ENCODE results near the gene ZNF438. TPM values are rescaled to one million over a fixed set of nuclear protein-coding genes. Genes with fewer than 3 reads are reported as not detected.
"Not testable (repeated sequence)": the region's sequence is repeated elsewhere in the genome, so short reads cannot be mapped to it uniquely, and the experiment has no call there.

ZNF438 gene
- polyA plus RNA-seq, 3 donors from 2014 or later, result 1.6 to 5.0 (median 3.4) TPM

DNA sequence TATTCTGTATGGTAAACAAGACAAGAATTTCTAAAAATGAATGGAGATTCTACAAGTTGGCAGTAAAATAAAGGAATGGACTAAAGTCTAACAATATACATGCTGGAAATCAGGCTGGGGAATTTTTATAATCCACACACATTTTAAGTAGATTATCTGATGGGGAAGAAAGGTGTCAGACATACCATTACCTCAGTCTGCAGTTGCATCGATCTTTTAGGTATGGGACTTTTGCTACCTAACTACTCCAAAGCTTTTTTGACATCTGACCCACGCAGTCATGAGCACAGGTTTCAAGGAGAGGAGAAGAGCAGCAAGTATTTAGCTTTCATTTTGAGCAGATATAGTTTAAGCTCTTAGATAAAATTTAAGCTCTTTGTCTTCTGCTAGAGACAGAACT, 113.0 kb downstream of the ZNF438 start:
- H3K4me3 Mint-ChIP-seq, result no peak overlapping the region
- H3K9me3 Mint-ChIP-seq, result peaks cover 0 to 2% (median 0%) of the 10 kb centered on the region in 6 donors
- H3K4me1 Mint-ChIP-seq, result no peaks in the 10 kb centered on the region
- peaks cover 0 to 3% (median 2%) of the 10 kb centered on the region in 3 donors for H3K27me3 Mint-ChIP-seq (ENCODE audit: low read depth in 3 of 3)
- no peak overlapping the region for H3K27ac Mint-ChIP-seq
- H3K36me3 Mint-ChIP-seq, result peaks cover 4 to 25% (median 12%) of the 10 kb centered on the region in 3 donors
- DNase-seq, result no peak

GRCh38 chr10:30917789-30918188, 113.9 kb downstream of the ZNF438 start:
- no peak overlapping the region for H3K4me3 Mint-ChIP-seq
- H3K9me3 Mint-ChIP-seq, result peaks cover 0 to 2% (median 0%) of the 10 kb centered on the region in 6 donors
- H3K36me3 Mint-ChIP-seq, result peaks cover 4 to 17% (median 5%) of the 10 kb centered on the region in 3 donors
- no peak for DNase-seq
- H3K4me1 Mint-ChIP-seq, result no peaks in the 10 kb centered on the region
- no peak overlapping the region for H3K27ac Mint-ChIP-seq
- peaks cover 0 to 3% (median 2%) of the 10 kb centered on the region in 3 donors for H3K27me3 Mint-ChIP-seq (ENCODE audit: low read depth in 3 of 3)

GRCh38 chr10:30917067-30917466, 114.6 kb downstream of the ZNF438 start:
- Mint-ChIP-seq H3K27me3 (ENCODE audit: low read depth in 3 of 3) (peaks cover 0 to 3% (median 2%) of the 10 kb centered on the region in 3 donors), H3K9me3 (peaks cover 0 to 2% (median 0%) of the 10 kb centered on the region in 6 donors), H3K4me3 (no peak overlapping the region), H3K4me1 (no peaks in the 10 kb centered on the region), H3K36me3 (peaks cover 4 to 16% (median 5%) of the 10 kb centered on the region in 3 donors), H3K27ac (no peak overlapping the region)
- DNase-seq, result no peak

- Mint-ChIP-seq H3K4me1 (no peaks in the 10 kb centered on the region), H3K27ac (no peak overlapping the region), H3K27me3 (ENCODE audit: low read depth in 3 of 3) (peaks cover 0 to 3% (median 2%) of the 10 kb centered on the region in 3 donors), H3K36me3 (peaks cover 4 to 9% (median 5%) of the 10 kb centered on the region in 3 donors), H3K9me3 (no peaks in the 10 kb centered on the region), H3K4me3 (no peak overlapping the region)
- no peak for DNase-seq
Observed at GRCh38 chr10:30915146-30915545, 116.5 kb downstream of the ZNF438 start.

- Mint-ChIP-seq H3K9me3 (no peaks in the 10 kb centered on the region), H3K27me3 (ENCODE audit: low read depth in 3 of 3) (peaks cover 0 to 1% (median 0%) of the 10 kb centered on the region in 3 donors), H3K27ac (no peak overlapping the region), H3K4me3 (no peak overlapping the region), H3K36me3 (peaks cover 14 to 17% (median 15%) of the 10 kb centered on the region in 3 donors), H3K4me1 (no peaks in the 10 kb centered on the region)
- no peak for DNase-seq
Observed at GRCh38 chr10:30911303-30911863, 120.3 kb downstream of the ZNF438 start.

GRCh38 chr10:30903397-30904138, 128.1 kb downstream of the ZNF438 start:
- no peak overlapping the region for H3K4me3 Mint-ChIP-seq
- H3K4me1 Mint-ChIP-seq, result no peaks in the 10 kb centered on the region
- DNase-seq, result no peak
- peaks cover 31 to 51% (median 46%) of the 10 kb centered on the region in 3 donors for H3K36me3 Mint-ChIP-seq
- no peaks in the 10 kb centered on the region for H3K27me3 Mint-ChIP-seq (ENCODE audit: low read depth in 3 of 3)
- H3K9me3 Mint-ChIP-seq, result peaks cover 0 to 1% (median 0%) of the 10 kb centered on the region in 6 donors
- H3K27ac Mint-ChIP-seq, result no peak overlapping the region

GRCh38 chr10:30902621-30903396, 128.9 kb downstream of the ZNF438 start:
- Mint-ChIP-seq H3K4me1 (no peaks in the 10 kb centered on the region), H3K9me3 (peaks cover 0 to 1% (median 0%) of the 10 kb centered on the region in 6 donors), H3K27me3 (ENCODE audit: low read depth in 3 of 3) (no peaks in the 10 kb centered on the region), H3K27ac (no peak overlapping the region), H3K36me3 (peaks cover 26 to 46% (median 42%) of the 10 kb centered on the region in 3 donors), H3K4me3 (no peak overlapping the region)
- no peak for DNase-seq

DNA sequence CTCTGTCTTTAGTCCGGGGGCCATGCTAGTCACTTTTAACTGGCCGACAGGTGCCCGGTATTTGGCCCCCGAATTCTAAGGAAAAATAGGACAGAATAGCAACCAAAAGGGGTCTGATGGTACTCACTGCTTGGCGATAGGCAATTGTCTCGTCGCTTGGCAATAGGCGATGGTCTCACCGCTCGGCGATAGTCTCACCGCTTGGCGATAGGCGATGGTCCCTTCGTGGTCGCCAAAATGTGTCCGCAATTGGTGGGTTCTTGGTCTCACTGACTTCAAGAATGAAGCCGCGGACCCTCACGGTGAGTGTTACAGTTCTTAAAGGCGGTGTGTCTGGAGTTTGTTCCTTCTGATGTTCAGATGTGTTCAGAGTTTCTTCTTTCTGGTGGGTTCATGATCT, 130.2 kb downstream of the ZNF438 start:
- peaks cover 18 to 35% (median 32%) of the 10 kb centered on the region in 3 donors for H3K36me3 Mint-ChIP-seq
- DNase-seq; H3K4me3 Mint-ChIP-seq; H3K27me3 Mint-ChIP-seq (ENCODE audit: low read depth in 3 of 3); H3K9me3 Mint-ChIP-seq; H3K4me1 Mint-ChIP-seq; H3K27ac Mint-ChIP-seq: not testable (repeated sequence)

GRCh38 chr10:30898964-30899363, 132.7 kb downstream of the ZNF438 start:
- Mint-ChIP-seq H3K27ac (no peak overlapping the region), H3K4me1 (no peaks in the 10 kb centered on the region), H3K27me3 (ENCODE audit: low read depth in 3 of 3) (no peaks in the 10 kb centered on the region), H3K9me3 (peaks cover 0 to 1% (median 0%) of the 10 kb centered on the region in 6 donors), H3K36me3 (peaks cover 6 to 23% (median 11%) of the 10 kb centered on the region in 3 donors), H3K4me3 (no peak overlapping the region)
- DNase-seq, result no peak

DNA sequence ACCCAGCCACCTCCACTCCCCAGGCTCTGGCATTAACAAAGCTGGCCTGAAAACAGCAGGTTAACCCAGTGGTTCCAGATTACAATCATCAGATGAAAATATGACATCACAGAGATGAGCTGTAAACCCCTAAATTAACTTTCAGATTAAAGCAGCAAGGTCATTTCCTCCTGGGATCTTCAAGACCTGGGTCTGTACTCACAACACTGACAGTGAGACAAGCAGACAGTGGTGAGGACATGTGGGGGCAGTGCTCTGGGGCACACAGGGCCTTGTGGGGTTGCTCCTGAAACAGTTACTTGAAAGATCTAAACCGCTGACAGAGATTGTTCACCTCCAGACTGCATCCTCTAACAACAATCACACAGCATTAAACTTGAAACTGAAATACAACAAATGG, 134.1 kb downstream of the ZNF438 start:
- no peak for DNase-seq
- H3K27me3 Mint-ChIP-seq (ENCODE audit: low read depth in 3 of 3), result peaks cover 0 to 1% (median 0%) of the 10 kb centered on the region in 3 donors
- no peaks in the 10 kb centered on the region for H3K4me1 Mint-ChIP-seq
- H3K9me3 Mint-ChIP-seq, result peaks cover 0 to 1% (median 0%) of the 10 kb centered on the region in 6 donors
- H3K4me3 Mint-ChIP-seq, result no peak overlapping the region
- peaks cover 6 to 23% (median 11%) of the 10 kb centered on the region in 3 donors for H3K36me3 Mint-ChIP-seq
- no peak overlapping the region for H3K27ac Mint-ChIP-seq

GRCh38 chr10:30897048-30897447, 134.6 kb downstream of the ZNF438 start:
- H3K27me3 Mint-ChIP-seq (ENCODE audit: low read depth in 3 of 3), result peaks cover 0 to 2% (median 0%) of the 10 kb centered on the region in 3 donors
- no peak overlapping the region for H3K4me3 Mint-ChIP-seq
- DNase-seq, result no peak
- no peak overlapping the region for H3K27ac Mint-ChIP-seq
- H3K4me1 Mint-ChIP-seq, result no peaks in the 10 kb centered on the region
- peaks cover 4 to 18% (median 7%) of the 10 kb centered on the region in 3 donors for H3K36me3 Mint-ChIP-seq
- peaks cover 0 to 1% (median 0%) of the 10 kb centered on the region in 6 donors for H3K9me3 Mint-ChIP-seq

DNA sequence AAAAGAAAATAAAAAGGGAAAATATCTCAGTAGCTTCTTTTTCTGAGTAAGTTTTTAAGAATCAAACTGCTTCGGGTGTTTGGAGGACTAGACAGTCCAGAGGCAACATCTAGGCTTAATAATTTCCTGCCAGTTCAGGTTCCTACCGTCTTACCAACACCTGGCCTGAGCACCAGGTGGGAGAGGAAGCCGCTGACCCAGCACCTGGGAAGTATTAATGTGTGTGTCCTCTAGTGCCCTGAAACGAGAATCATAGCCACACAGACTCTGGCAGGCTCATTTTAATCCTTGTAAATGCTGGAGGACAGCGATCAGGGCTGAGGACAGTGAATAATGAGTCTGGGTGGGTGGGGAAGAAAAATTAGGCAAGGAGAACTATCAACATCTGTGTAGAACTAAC, 137.4 kb downstream of the ZNF438 start:
- H3K27me3 Mint-ChIP-seq (ENCODE audit: low read depth in 3 of 3), result peaks cover 0 to 2% (median 0%) of the 10 kb centered on the region in 3 donors
- H3K4me3 Mint-ChIP-seq, result no peak overlapping the region
- peak overlapping the region in 1 of 6 donors; percentile 46 for H3K27ac Mint-ChIP-seq
- H3K36me3 Mint-ChIP-seq, result peaks cover 0 to 4% (median 0%) of the 10 kb centered on the region in 3 donors
- no peak for DNase-seq
- no peaks in the 10 kb centered on the region for H3K4me1 Mint-ChIP-seq
- peaks cover 0 to 1% (median 0%) of the 10 kb centered on the region in 6 donors for H3K9me3 Mint-ChIP-seq

GRCh38 chr10:30893208-30893607, 138.5 kb downstream of the ZNF438 start:
- H3K27ac Mint-ChIP-seq, result no peak overlapping the region
- H3K9me3 Mint-ChIP-seq, result no peaks in the 10 kb centered on the region
- peaks cover 0 to 2% (median 0%) of the 10 kb centered on the region in 3 donors for H3K27me3 Mint-ChIP-seq (ENCODE audit: low read depth in 3 of 3)
- DNase-seq, result no peak
- no peaks in the 10 kb centered on the region for H3K4me1 Mint-ChIP-seq
- peaks cover 0 to 4% (median 0%) of the 10 kb centered on the region in 3 donors for H3K36me3 Mint-ChIP-seq
- no peak overlapping the region for H3K4me3 Mint-ChIP-seq

- no peak for DNase-seq
- no peak overlapping the region for H3K4me3 Mint-ChIP-seq
- no peaks in the 10 kb centered on the region for H3K4me1 Mint-ChIP-seq
- H3K36me3 Mint-ChIP-seq, result no peaks in the 10 kb centered on the region
- no peak overlapping the region for H3K27ac Mint-ChIP-seq
- H3K27me3 Mint-ChIP-seq (ENCODE audit: low read depth in 3 of 3), result peaks cover 0 to 2% (median 2%) of the 10 kb centered on the region in 3 donors
- H3K9me3 Mint-ChIP-seq, result no peaks in the 10 kb centered on the region
Observed at GRCh38 chr10:30887839-30888238, 143.8 kb downstream of the ZNF438 start.

Data from immature natural killer cell (primary cell).